ENCODE data around the gene PARVA. TPM values are rescaled to one million over a fixed set of nuclear protein-coding genes. Genes with fewer than 3 reads are reported as not detected.

The PARVA gene
- total RNA-seq, 2 experiments from 2014 or later: 0.61 to 0.65 TPM

- peaks cover 6% of the 10 kb centered on the region for H3K27me3 Mint-ChIP-seq
- POLR2A ChIA-PET: no interaction called here
These were observed 9.4 kb downstream of the PARVA start for GRCh38 chr11:12386745-12387144.

DNA sequence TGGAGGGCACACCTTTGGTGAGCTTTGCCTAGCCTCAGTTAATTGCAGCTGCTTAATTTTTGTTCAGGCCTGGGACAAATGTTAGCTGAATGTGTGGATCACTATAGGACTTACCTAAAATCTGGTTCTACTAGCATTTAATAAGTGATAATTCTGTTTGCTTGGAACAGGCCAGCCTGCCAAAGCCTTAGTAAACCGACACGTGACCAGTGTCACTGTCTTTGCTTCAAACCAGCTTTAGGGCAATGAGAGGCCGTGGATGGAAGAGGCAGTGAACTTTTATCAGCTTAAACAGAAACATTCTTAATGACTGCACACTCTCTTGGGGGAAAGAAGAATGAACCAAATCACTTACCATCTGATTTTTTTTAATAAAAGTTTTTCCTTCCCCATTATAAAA lies 10.8 kb downstream of the PARVA start:
- Mint-ChIP-seq H3K4me3 (no peak overlapping the region), H3K9me3 (no peaks in the 10 kb centered on the region), H3K27me3 (peaks cover 6% of the 10 kb centered on the region), H3K27ac (no peak overlapping the region), H3K4me1 (no peaks in the 10 kb centered on the region), H3K36me3 (no peaks in the 10 kb centered on the region)
- POLR2A ChIA-PET: interaction anchor here (0.6 kb wide), 1 partner anchor 926 kb away, joined by 3 read pairs; no protein-coding TSS in a partner anchor
- no peak for DNase-seq
- ATAC-seq (ENCODE audit: low read depth): no peak

More at GRCh38 chr11:12386745-12387144, 9.4 kb downstream of the PARVA start:
- H3K4me3 Mint-ChIP-seq: no peak overlapping the region
- no peak overlapping the region for H3K27ac Mint-ChIP-seq
- H3K9me3 Mint-ChIP-seq: no peaks in the 10 kb centered on the region
- H3K4me1 Mint-ChIP-seq: no peaks in the 10 kb centered on the region
- no peaks in the 10 kb centered on the region for H3K36me3 Mint-ChIP-seq
- DNase-seq (no peak), ATAC-seq (ENCODE audit: low read depth) (no peak)

- POLR2A ChIA-PET: interaction anchor here (0.6 kb wide), 1 partner anchor 927 kb away, joined by 3 read pairs; no protein-coding TSS in a partner anchor
- no peaks in the 10 kb centered on the region for H3K4me1 Mint-ChIP-seq
- H3K27ac Mint-ChIP-seq: no peak overlapping the region
These were observed 11.7 kb downstream of the PARVA start for GRCh38 chr11:12388939-12389670.

GRCh38 chr11:12389676-12390657 lies 12.6 kb downstream of the PARVA start:
- H3K4me1 Mint-ChIP-seq: no peaks in the 10 kb centered on the region
- DNase-seq (no peak), ATAC-seq (ENCODE audit: low read depth) (no peak)
- H3K27me3 Mint-ChIP-seq: peaks cover 6% of the 10 kb centered on the region
- H3K9me3 Mint-ChIP-seq: no peaks in the 10 kb centered on the region
- no peaks in the 10 kb centered on the region for H3K36me3 Mint-ChIP-seq
- POLR2A ChIA-PET: no interaction called here
- H3K27ac Mint-ChIP-seq: no peak overlapping the region
- no peak overlapping the region for H3K4me3 Mint-ChIP-seq

More at GRCh38 chr11:12388939-12389670, 11.7 kb downstream of the PARVA start:
- no peak overlapping the region for H3K4me3 Mint-ChIP-seq
- H3K9me3 Mint-ChIP-seq: no peaks in the 10 kb centered on the region
- no peak for ATAC-seq (ENCODE audit: low read depth)
- DNase-seq: no peak
- peaks cover 6% of the 10 kb centered on the region for H3K27me3 Mint-ChIP-seq
- no peaks in the 10 kb centered on the region for H3K36me3 Mint-ChIP-seq

GRCh38 chr11:12390687-12391110 lies 13.3 kb downstream of the PARVA start:
- POLR2A ChIA-PET: no interaction called here
- DNase-seq (no peak), ATAC-seq (ENCODE audit: low read depth) (no peak)
- no peak overlapping the region for H3K27ac Mint-ChIP-seq
- no peaks in the 10 kb centered on the region for H3K4me1 Mint-ChIP-seq
- H3K9me3 Mint-ChIP-seq: no peaks in the 10 kb centered on the region
- H3K27me3 Mint-ChIP-seq: peaks cover 6% of the 10 kb centered on the region
- H3K4me3 Mint-ChIP-seq: no peak overlapping the region
- H3K36me3 Mint-ChIP-seq: no peaks in the 10 kb centered on the region

GRCh38 chr11:12392672-12393071 lies 15.3 kb downstream of the PARVA start:
- H3K27me3 Mint-ChIP-seq: peaks cover 6% of the 10 kb centered on the region
- H3K9me3 Mint-ChIP-seq: no peaks in the 10 kb centered on the region
- H3K4me1 Mint-ChIP-seq: no peaks in the 10 kb centered on the region
- POLR2A ChIA-PET: no interaction called here
- ATAC-seq (ENCODE audit: low read depth): no peak
- no peak overlapping the region for H3K4me3 Mint-ChIP-seq
- no peaks in the 10 kb centered on the region for H3K36me3 Mint-ChIP-seq
- DNase-seq: no peak
- no peak overlapping the region for H3K27ac Mint-ChIP-seq

- Mint-ChIP-seq H3K27me3 (peaks cover 6% of the 10 kb centered on the region), H3K36me3 (no peaks in the 10 kb centered on the region), H3K27ac (no peak overlapping the region), H3K4me1 (no peaks in the 10 kb centered on the region), H3K9me3 (no peaks in the 10 kb centered on the region), H3K4me3 (no peak overlapping the region)
- POLR2A ChIA-PET: no interaction called here
- ATAC-seq (ENCODE audit: low read depth): no peak
- no peak for DNase-seq
These were observed 16.3 kb downstream of the PARVA start for GRCh38 chr11:12393691-12394090.

DNA sequence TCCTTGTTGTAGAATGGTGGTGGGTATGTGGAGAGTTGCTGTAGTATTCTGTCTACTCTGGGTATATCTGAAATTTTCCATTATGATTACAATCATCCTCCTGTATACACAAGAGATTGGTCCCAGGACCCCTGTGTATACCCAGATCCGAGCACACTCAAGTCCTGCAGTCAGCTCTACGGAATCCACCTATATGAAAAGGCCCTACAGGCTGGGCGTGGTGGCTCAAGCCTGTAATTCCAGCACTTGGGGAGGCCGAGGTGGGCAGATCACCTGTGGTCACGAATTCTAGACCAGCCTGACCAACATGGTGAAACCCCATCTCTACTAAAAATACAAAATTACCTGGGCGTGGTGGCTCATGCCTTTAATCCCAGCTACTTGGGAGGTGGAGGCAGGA lies 17.2 kb downstream of the PARVA start:
- POLR2A ChIA-PET: no interaction called here

GRCh38 chr11:12395333-12395732 lies 18.0 kb downstream of the PARVA start:
- Mint-ChIP-seq H3K9me3 (no peaks in the 10 kb centered on the region), H3K4me3 (no peak overlapping the region), H3K4me1 (no peaks in the 10 kb centered on the region), H3K27me3 (peaks cover under 1% of the 10 kb centered on the region), H3K27ac (no peak overlapping the region), H3K36me3 (no peaks in the 10 kb centered on the region)
- POLR2A ChIA-PET: no interaction called here
- ATAC-seq (ENCODE audit: low read depth) (no peak), DNase-seq (no peak)

More for the DNA sequence above, 17.2 kb downstream of the PARVA start:
- Mint-ChIP-seq H3K4me1 (no peaks in the 10 kb centered on the region), H3K36me3 (no peaks in the 10 kb centered on the region), H3K9me3 (no peaks in the 10 kb centered on the region), H3K4me3 (no peak overlapping the region), H3K27ac (no peak overlapping the region), H3K27me3 (peaks cover 6% of the 10 kb centered on the region)
- no peak for DNase-seq
- ATAC-seq (ENCODE audit: low read depth): no peak

DNA sequence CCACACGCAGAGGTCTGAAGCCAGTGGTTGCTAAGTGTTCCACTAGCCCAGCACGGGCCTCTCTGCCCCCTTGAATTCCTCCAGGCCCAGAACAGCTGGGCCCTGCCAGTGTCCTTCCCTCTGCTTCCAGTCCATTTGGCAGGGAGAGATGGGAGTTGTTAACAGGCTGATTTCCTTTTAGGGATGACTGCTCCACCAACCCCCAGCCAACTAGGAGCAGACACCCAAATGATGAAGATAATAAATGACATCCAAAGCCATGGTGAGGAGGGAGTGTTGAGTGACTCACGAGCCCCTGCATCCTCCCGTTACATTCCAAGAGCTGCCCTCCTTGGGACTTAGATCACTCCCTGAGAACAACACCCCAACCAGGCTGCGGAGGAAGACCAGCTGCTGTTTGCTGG lies 20.6 kb downstream of the PARVA start:
- Mint-ChIP-seq H3K9me3 (no peaks in the 10 kb centered on the region), H3K27ac (no peak overlapping the region), H3K4me3 (no peak overlapping the region), H3K36me3 (no peaks in the 10 kb centered on the region), H3K27me3 (peaks cover 4% of the 10 kb centered on the region), H3K4me1 (no peaks in the 10 kb centered on the region)
- ATAC-seq (ENCODE audit: low read depth) (no peak), DNase-seq (no peak)
- POLR2A ChIA-PET: no interaction called here

GRCh38 chr11:12399355-12399754 lies 22.0 kb downstream of the PARVA start:
- DNase-seq (no peak), ATAC-seq (ENCODE audit: low read depth) (no peak)
- no peaks in the 10 kb centered on the region for H3K9me3 Mint-ChIP-seq
- H3K27ac Mint-ChIP-seq: no peak overlapping the region
- H3K36me3 Mint-ChIP-seq: no peaks in the 10 kb centered on the region
- H3K4me3 Mint-ChIP-seq: no peak overlapping the region
- POLR2A ChIA-PET: no interaction called here
- no peaks in the 10 kb centered on the region for H3K4me1 Mint-ChIP-seq
- H3K27me3 Mint-ChIP-seq: peaks cover 6% of the 10 kb centered on the region

DNA sequence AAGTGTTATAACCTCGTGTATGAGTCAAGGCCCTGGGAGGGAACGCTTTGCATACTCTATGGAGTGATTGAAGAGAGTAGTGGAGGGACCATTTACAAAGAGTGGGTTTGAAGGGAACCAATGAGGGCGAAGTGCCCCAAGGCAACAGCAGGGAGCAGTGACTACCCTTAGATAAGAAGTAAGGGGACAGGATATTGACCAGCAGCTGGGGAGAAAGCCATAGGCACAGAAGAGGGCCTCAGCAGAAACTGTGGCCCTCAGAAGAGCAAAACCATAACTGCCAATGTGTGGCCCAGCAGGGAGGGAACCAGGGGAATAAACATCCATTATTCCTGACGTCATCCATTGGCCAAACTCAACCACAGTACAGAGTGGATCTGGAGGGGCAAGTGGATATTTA lies 24.7 kb downstream of the PARVA start:
- POLR2A ChIA-PET: no interaction called here
- Mint-ChIP-seq H3K9me3 (no peaks in the 10 kb centered on the region), H3K4me3 (no peak overlapping the region)

GRCh38 chr11:12402691-12403120 lies 25.3 kb downstream of the PARVA start:
- POLR2A ChIA-PET: no interaction called here
- Mint-ChIP-seq H3K4me1 (no peaks in the 10 kb centered on the region), H3K9me3 (no peaks in the 10 kb centered on the region), H3K27me3 (peaks cover 8% of the 10 kb centered on the region), H3K27ac (no peak overlapping the region), H3K36me3 (no peaks in the 10 kb centered on the region), H3K4me3 (no peak overlapping the region)
- no peak for ATAC-seq (ENCODE audit: low read depth)
- DNase-seq: no peak

More for the DNA sequence above, 24.7 kb downstream of the PARVA start:
- H3K27me3 Mint-ChIP-seq: peaks cover 6% of the 10 kb centered on the region
- H3K4me1 Mint-ChIP-seq: no peaks in the 10 kb centered on the region
- H3K36me3 Mint-ChIP-seq: no peaks in the 10 kb centered on the region
- no peak for ATAC-seq (ENCODE audit: low read depth)
- no peak overlapping the region for H3K27ac Mint-ChIP-seq
- no peak for DNase-seq
